ENCODE measurements around the gene EPM2AIP1. TPM values are rescaled to one million over a fixed set of nuclear protein-coding genes. Genes with fewer than 3 reads are reported as not detected.

The EPM2AIP1 gene
- total and polyA plus RNA-seq, 9 of the 15 experiments (the other 6 are each of a cell fraction or from before 2014, with no cell fraction given), result 6.7 to 44.8 (median 25.2) TPM

GRCh38 chr3:36993326-36994283, 674 bp upstream of the EPM2AIP1 start, which contains the start of gene MLH1 (continued):
- TF ChIP-seq USF1 (CRISPR knock-in tag; IDR thresholded peaks at IDR 0.05) (peak; percentile 88), ASH1L (IDR thresholded peaks at IDR 0.05; ENCODE audit: borderline replicate concordance, low read depth, partially characterized antibody) (peak; percentile 87), ELK3 (CRISPR knock-in tag; IDR thresholded peaks at IDR 0.05) (0 out of 2 replicates have a peak, but pooled peaks have one; percentile 11), GMEB1 (CRISPR knock-in tag; IDR thresholded peaks at IDR 0.05) (peak; percentile 71), JUND (IDR thresholded peaks at IDR 0.05; ENCODE audit: borderline replicate concordance, low read depth, low read length) (peak; percentile 93), JUND (tag; IDR thresholded peaks at IDR 0.05; ENCODE audit: borderline replicate concordance, low read depth, low read length) (peak; percentile 96; the same call in 2 of the 3 replicates), EWSR1 (IDR thresholded peaks at IDR 0.05; ENCODE audit: borderline replicate concordance, low read depth, partially characterized antibody) (no peak), SMARCC2 (IDR thresholded peaks at IDR 0.05; ENCODE audit: low read depth) (no peak), GABPB2 (CRISPR knock-in tag; conservative IDR thresholded peaks at IDR 0.05) (peak; percentile 60; the same call in 1 of the 2 replicates), PREB (CRISPR knock-in tag; IDR thresholded peaks at IDR 0.05) (no peak), HNRNPLL (IDR thresholded peaks at IDR 0.05; ENCODE audit: low read depth, low read length, poor library complexity, severe bottlenecking) (peak; percentile 58), ZBTB12 (CRISPR knock-in tag; IDR thresholded peaks at IDR 0.05) (peak; percentile 95), FOSL1 (tag; conservative IDR thresholded peaks at IDR 0.05) (peak; percentile 44; the same call in 1 of the 2 replicates), ARID1B (IDR thresholded peaks at IDR 0.05) (0 out of 2 replicates have a peak, but pooled peaks have one; percentile 22), SRSF1 (IDR thresholded peaks at IDR 0.05; ENCODE audit: low read depth, low read length) (no peak), DACH1 (IDR thresholded peaks at IDR 0.05; ENCODE audit: partially characterized antibody) (peak; percentile 100), ESRRB (CRISPR knock-in tag; IDR thresholded peaks at IDR 0.05; ENCODE audit: borderline replicate concordance) (no peak), L3MBTL2 (IDR thresholded peaks at IDR 0.05) (peak; percentile 94), PKNOX1 (IDR thresholded peaks at IDR 0.05) (peak; percentile 100)
